ENCODE results near the gene EIF3I.
A peak's percentile ranks its signal among the peaks of the same experiment; 100 is the strongest.

Gene EIF3I

DNA sequence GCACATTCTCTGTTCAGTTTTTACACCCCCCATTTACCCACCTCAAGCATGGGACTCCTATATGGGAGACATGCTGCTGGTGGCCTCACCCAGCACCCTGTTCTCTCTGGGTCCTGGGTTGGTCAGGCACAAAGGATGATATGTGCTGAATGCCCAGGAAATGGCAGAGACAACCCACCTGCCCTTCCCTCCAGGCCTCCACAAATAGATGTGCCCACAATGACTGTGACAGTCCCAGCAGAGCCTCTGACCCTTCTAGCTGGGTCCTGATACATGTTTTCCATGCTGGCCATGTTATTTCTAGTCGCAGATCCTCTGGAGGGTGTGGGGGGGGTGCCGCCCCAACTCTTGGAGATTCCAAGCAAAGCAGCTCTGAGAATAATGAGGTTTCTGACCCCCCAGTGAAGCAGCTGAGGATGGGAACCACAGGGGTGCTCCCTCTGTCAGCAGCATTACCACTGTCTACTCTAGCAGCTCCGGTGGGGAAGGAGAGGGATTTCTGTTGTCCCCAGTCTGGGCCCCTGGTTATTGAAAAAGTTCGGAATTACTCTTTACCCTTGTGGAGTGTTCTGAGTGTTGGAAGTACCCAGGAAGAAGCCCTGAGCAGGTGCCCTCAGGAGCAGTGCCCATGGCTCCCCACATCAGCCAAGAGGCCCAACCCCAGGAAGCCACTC lies 23.0 kb upstream of the EIF3I start:
- peaks cover 43% of the 10 kb centered on the region for H3K36me3 ChIP-seq (ENCODE audit: control insufficient read depth, insufficient read depth, low read length)
- H3K9me3 ChIP-seq (ENCODE audit: control insufficient read depth, insufficient read depth, low read length), result no peaks in the 10 kb centered on the region
- peaks cover 26% of the 10 kb centered on the region for H3K4me1 ChIP-seq (ENCODE audit: control insufficient read depth, insufficient read depth, low read length)
- H3K4me3 ChIP-seq (ENCODE audit: low read depth, low read length), result no peak overlapping the region
- peaks cover 1% of the 10 kb centered on the region for H3K27me3 ChIP-seq (ENCODE audit: control insufficient read depth, insufficient read depth, low read length)
- no peak overlapping the region for H3K9ac ChIP-seq (ENCODE audit: low read depth, low read length)
- no peak overlapping the region for H3K27ac ChIP-seq (ENCODE audit: low read depth, low read length)

DNA sequence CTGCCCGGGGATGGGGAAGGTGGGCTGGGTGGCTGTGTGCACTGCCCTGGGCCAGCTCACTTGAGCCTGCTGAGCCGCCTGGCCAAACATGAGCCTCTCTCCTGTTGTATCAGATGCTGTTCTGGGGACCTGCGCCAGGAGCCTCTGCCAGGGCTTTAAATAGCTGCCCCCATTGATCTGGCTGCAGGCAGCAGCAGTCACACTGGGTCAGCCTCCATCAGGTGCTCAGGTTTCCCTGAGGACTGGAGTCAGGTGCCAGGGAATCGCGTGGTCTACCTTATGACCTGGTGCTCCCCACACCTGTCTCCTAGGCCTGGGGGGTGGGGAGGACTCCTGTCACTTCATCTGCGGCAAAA lies 22.5 kb upstream of the EIF3I start:
- Histone ChIP-seq H3K36me3 (ENCODE audit: control insufficient read depth, insufficient read depth, low read length) (peaks cover 38% of the 10 kb centered on the region), H3K4me1 (ENCODE audit: control insufficient read depth, insufficient read depth, low read length) (peaks cover 26% of the 10 kb centered on the region), H3K4me3 (ENCODE audit: low read depth, low read length) (peak overlapping the region; percentile 72), H3K27me3 (ENCODE audit: control insufficient read depth, insufficient read depth, low read length) (peaks cover 7% of the 10 kb centered on the region), H3K27ac (ENCODE audit: low read depth, low read length) (peak overlapping the region; percentile 73), H3K9ac (ENCODE audit: low read depth, low read length) (no peak overlapping the region), H3K9me3 (ENCODE audit: control insufficient read depth, insufficient read depth, low read length) (no peaks in the 10 kb centered on the region)

DNA sequence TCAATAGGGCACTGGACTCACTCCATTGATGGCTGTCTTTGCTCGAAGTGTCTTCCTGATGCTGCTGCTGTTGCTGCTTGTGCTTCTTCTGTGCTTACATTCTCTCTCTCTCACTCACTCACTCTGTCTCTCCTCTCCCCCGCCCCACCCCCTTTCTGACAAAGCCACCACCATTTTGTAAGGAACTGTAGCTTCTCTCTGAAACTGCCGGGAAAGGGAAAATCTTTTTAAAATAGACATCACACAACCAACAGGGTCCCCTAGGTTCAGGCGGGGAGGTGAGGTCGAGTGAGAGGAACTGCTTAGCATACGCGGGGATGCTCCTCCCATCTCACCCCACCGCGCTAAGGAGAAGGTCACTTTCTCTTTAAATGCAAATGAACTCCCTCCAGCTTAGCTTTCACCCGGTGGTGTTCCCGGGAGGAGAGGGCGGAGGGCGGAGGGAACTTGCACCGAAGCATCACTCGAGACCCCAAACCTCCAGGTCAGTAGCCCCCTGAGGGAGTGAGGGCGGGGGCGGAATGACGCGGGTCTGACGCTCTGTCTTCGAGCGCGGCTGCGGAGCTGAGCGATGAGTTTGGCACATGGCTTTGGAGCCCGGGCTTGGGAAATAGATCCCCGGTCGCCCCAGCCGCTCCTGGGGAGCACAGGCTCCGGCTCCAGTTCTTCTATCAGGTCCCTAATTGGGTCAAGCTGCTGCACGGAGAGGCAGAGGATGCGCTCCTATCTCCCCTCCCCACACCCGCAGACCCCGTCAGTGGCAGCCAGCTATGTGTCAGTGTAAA lies 21.8 kb upstream of the EIF3I start, which contains the start of gene CCDC28B:
Gene CCDC28B (plus strand): TSS at position 370 of the 785 bp plus-strand sequence. CDS start 1,341 bp downstream, outside the sequence.
- Histone ChIP-seq H3K9me3 (ENCODE audit: control insufficient read depth, insufficient read depth, low read length) (no peaks in the 10 kb centered on the region), H3K9ac (ENCODE audit: low read depth, low read length) (no peak within 1 kb of the TSS; the same call in 1 of the 2 replicates), H3K4me1 (ENCODE audit: control insufficient read depth, insufficient read depth, low read length) (peaks cover 26% of the 10 kb centered on the region), H3K36me3 (ENCODE audit: control insufficient read depth, insufficient read depth, low read length) (peaks cover 31% of the 10 kb centered on the region), H3K27me3 (ENCODE audit: control insufficient read depth, insufficient read depth, low read length) (peaks cover 9% of the 10 kb centered on the region), H3K4me3 (ENCODE audit: low read depth, low read length) (peak within 1 kb of the TSS; percentile 72), H3K27ac (ENCODE audit: low read depth, low read length) (peak within 1 kb of the TSS; percentile 73)

DNA sequence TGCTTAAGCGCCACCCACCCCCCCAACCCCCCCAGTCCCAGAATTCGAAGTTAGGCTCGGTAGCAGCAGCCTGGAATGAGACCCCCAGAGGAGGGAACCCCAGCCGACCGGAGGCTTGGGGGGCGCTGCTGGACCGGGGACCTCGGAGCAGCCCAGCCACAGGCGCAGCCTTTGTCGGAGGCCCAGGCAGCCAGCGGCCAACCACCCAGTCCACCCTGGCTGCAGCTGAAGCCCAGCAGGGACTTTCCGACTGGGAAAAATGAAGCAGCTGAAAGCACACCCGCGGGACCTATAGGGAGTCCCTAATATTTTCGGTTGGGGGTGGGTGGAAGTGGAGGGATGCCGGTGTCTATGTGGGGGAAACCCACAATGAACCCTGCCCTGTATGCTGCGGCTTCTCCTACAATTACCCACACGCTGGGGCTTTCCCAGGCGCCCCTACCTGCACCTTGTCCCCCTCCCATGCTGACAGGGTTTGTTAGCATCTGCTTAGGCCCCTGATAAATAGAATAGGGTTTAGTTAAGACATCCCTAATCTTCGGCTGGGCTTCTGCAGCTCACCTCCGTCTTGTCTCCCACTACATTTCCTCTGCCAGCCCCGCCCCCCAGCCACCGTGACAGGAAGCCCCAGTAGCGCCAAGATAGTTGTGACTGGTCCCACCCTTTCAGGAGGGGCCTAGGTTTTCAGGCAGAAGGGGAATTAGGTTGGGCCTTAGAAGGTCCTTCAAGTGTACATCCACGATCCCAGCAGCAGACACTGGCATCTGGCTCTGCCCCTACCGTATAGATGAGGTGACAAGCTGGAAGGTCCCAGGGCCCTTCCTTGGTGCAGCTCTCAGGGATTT lies 21.0 kb upstream of the EIF3I start:
- Histone ChIP-seq H3K4me3 (ENCODE audit: low read depth, low read length) (peak overlapping the region; percentile 72), H3K4me1 (ENCODE audit: control insufficient read depth, insufficient read depth, low read length) (peaks cover 26% of the 10 kb centered on the region), H3K27ac (ENCODE audit: low read depth, low read length) (peak overlapping the region; percentile 73), H3K9me3 (ENCODE audit: control insufficient read depth, insufficient read depth, low read length) (no peaks in the 10 kb centered on the region), H3K9ac (ENCODE audit: low read depth, low read length) (no peak overlapping the region), H3K36me3 (ENCODE audit: control insufficient read depth, insufficient read depth, low read length) (peaks cover 23% of the 10 kb centered on the region), H3K27me3 (ENCODE audit: control insufficient read depth, insufficient read depth, low read length) (peaks cover 9% of the 10 kb centered on the region)

DNA sequence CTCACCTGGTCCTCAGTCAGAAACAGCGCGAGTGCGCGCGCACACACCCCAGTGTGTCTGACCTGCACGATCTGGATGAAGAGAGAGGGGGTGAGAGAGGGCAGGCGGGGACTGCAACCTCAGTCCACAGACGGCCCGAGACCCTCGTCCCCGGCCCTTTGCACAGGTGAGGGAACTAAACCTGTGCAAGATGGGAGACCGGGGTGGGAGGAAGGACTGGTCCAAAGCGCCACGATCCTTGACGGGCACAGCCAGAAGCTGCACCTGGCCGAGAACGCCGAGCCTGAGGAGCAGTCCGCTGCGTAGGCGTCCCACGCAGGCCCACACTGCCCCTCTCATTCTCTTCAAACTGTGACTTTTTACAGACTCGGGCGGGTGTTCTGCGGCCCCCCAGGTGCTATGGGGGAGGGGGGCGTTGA lies 17.3 kb upstream of the EIF3I start:
- peak overlapping the region; percentile 5 for H3K27ac ChIP-seq (ENCODE audit: low read depth, low read length)
- peaks cover 11% of the 10 kb centered on the region for H3K4me1 ChIP-seq (ENCODE audit: control insufficient read depth, insufficient read depth, low read length)
- H3K36me3 ChIP-seq (ENCODE audit: control insufficient read depth, insufficient read depth, low read length), result peaks cover 9% of the 10 kb centered on the region
- peaks cover 9% of the 10 kb centered on the region for H3K27me3 ChIP-seq (ENCODE audit: control insufficient read depth, insufficient read depth, low read length)
- no peaks in the 10 kb centered on the region for H3K9me3 ChIP-seq (ENCODE audit: control insufficient read depth, insufficient read depth, low read length)
- peak overlapping the region; percentile 76 for H3K4me3 ChIP-seq (ENCODE audit: low read depth, low read length)
- peak overlapping the region; percentile 10; the same call in 1 of the 2 replicates for H3K9ac ChIP-seq (ENCODE audit: low read depth, low read length)

DNA sequence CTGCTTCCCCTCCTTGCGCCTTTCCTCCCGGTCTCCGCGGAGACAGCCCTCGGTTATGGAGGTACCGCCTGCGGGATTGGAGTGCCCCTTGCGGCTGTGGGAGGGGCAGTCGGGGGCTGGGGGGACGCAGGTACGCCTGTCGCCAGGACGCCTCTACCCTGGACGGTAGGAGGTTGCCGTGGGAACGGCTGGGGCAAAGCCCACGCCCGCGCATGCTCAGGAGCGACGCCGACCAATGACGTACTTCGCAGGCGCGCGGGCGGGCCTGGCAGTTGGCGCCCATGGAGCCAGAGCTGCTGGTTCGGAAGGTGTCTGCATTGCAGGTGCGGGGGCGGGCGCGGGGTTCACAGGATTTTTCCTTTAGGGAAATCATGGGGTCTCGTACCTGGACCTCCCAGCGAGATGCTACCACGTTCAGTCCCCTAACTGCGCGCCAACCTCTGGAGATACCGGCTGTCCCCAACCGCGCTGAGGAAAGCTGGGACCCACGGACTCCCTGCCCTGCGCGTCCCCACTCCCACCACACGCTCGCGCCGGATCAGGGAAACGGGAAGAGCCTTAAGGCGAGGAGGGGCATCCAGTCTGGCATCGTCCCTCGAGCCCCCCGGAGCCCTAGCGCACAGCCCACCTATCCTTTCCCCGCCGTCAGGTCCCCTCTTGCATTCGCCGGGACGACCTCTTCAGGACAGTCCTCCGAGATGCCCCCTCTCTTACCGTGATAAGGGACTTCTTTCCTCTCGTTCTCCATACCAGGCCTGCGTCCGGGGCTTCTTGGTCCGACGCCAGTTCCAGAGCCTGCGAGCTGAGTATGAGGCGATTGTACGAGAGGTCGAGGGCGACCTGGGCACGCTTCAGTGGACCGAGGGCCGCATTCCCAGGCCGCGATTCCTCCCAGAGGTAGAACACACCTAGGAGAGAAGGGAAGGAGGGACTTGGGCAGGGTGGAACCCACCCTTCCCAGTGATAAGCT lies 16.5 kb upstream of the EIF3I start, which contains the start of gene IQCC:
Gene IQCC (plus strand): TSS at position 271 of the 970 bp plus-strand sequence. CDS start 11 bp downstream, at position 282.
- Histone ChIP-seq H3K4me1 (ENCODE audit: control insufficient read depth, insufficient read depth, low read length) (peaks cover 8% of the 10 kb centered on the region), H3K9me3 (ENCODE audit: control insufficient read depth, insufficient read depth, low read length) (no peaks in the 10 kb centered on the region), H3K4me3 (ENCODE audit: low read depth, low read length) (peak within 1 kb of the TSS; percentile 76), H3K27me3 (ENCODE audit: control insufficient read depth, insufficient read depth, low read length) (peaks cover 9% of the 10 kb centered on the region), H3K9ac (ENCODE audit: low read depth, low read length) (peak within 1 kb of the TSS; percentile 60), H3K36me3 (ENCODE audit: control insufficient read depth, insufficient read depth, low read length) (peaks cover 9% of the 10 kb centered on the region), H3K27ac (ENCODE audit: low read depth, low read length) (peak within 1 kb of the TSS; percentile 41)

DNA sequence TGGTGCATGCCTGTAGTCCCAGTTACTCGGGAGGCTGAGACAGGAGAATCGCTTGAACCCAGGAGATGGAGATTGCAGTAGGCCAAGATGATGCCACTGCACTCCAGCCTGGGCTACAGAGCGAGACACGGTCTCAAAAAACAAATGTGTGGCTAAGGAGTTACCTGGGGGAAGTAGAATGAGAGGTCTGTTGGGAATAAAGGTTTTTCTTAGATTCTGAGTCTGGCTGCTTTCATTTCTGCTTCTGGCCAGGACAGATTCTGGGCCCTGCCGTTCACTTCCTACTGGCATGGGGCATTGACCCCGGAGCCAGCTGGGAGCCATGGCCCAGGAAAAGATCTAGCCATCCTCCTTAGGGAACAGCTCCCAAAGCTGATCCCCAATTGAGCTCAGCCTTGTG lies 13.7 kb upstream of the EIF3I start:
- Histone ChIP-seq H3K4me3 (ENCODE audit: low read depth, low read length) (no peak overlapping the region), H3K4me1 (ENCODE audit: control insufficient read depth, insufficient read depth, low read length) (no peaks in the 10 kb centered on the region), H3K27me3 (ENCODE audit: control insufficient read depth, insufficient read depth, low read length) (peaks cover 9% of the 10 kb centered on the region), H3K36me3 (ENCODE audit: control insufficient read depth, insufficient read depth, low read length) (peaks cover 9% of the 10 kb centered on the region), H3K27ac (ENCODE audit: low read depth, low read length) (no peak overlapping the region), H3K9ac (ENCODE audit: low read depth, low read length) (no peak overlapping the region), H3K9me3 (ENCODE audit: control insufficient read depth, insufficient read depth, low read length) (no peaks in the 10 kb centered on the region)

DNA sequence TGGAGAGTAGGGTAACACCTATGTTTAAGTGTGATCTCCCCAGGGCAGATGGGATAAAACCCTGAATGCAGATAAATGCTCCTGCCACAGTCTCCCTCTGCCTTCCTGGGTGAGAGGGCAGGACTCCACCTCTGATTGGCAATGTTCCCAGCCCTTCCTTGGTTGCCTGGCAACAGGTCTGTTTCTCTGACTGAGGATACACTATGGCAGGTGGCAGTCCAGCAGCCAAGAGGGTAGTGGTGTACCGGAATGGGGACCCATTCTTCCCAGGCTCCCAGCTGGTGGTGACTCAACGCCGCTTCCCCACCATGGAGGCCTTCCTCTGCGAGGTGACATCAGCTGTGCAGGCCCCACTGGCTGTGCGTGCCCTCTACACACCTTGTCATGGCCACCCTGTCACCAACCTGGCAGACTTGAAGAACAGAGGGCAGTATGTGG lies 13.3 kb upstream of the EIF3I start, which contains the start of gene DCDC2B:
Gene DCDC2B (plus strand): TSS at position 199 of the 438 bp plus-strand sequence. CDS start 5 bp downstream, at position 204.
- Histone ChIP-seq H3K36me3 (ENCODE audit: control insufficient read depth, insufficient read depth, low read length) (peaks cover 9% of the 10 kb centered on the region), H3K27me3 (ENCODE audit: control insufficient read depth, insufficient read depth, low read length) (peaks cover 9% of the 10 kb centered on the region), H3K27ac (ENCODE audit: low read depth, low read length) (no peak within 1 kb of the TSS), H3K4me3 (ENCODE audit: low read depth, low read length) (no peak within 1 kb of the TSS), H3K9me3 (ENCODE audit: control insufficient read depth, insufficient read depth, low read length) (no peaks in the 10 kb centered on the region), H3K4me1 (ENCODE audit: control insufficient read depth, insufficient read depth, low read length) (no peaks in the 10 kb centered on the region), H3K9ac (ENCODE audit: low read depth, low read length) (no peak within 1 kb of the TSS)

DNA sequence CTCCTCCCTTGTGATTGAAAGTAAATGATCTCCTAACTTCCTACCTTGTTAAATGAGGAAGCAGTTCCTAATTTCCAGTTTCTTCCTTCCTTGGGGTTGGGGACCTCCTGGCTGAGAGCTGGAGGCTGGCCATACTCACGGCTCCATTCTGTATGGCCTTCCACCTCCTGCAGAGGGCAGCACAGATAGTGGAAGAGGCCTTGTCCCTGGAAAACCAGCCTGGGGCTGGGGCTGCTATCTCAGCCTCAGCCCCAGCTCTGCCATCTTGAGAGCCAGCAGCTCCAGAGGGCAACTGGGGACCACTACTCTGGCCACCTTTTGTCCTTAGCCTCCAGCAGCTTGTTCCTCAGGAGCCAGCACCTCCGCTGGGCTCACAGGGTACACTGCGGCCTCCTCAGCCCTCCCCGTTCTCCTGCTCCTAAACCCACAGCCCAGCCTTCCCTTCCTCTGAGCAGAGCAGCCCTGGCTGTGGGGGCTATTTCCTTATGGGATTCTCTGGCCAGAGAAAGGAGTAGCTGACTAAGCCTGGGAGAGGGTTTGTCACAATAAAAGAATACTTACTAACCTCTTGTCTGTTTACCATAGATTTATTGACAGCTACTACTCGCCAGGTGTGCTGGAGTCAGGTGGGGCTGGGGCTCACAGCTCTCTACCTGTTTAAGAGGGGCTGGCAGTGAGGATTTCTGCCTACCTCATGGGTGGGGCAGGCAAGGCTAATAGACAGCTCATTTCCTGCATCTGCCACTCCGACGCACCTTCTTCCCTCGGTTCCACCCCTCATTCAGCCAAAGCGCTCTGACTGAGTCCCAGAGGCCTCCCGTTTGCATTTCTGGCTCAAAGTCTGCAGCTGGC lies 6.4 kb upstream of the EIF3I start:
- Histone ChIP-seq H3K4me1 (ENCODE audit: control insufficient read depth, insufficient read depth, low read length) (no peaks in the 10 kb centered on the region), H3K9me3 (ENCODE audit: control insufficient read depth, insufficient read depth, low read length) (no peaks in the 10 kb centered on the region), H3K27me3 (ENCODE audit: control insufficient read depth, insufficient read depth, low read length) (no peaks in the 10 kb centered on the region), H3K36me3 (ENCODE audit: control insufficient read depth, insufficient read depth, low read length) (peaks cover 31% of the 10 kb centered on the region), H3K4me3 (ENCODE audit: low read depth, low read length) (no peak overlapping the region), H3K9ac (ENCODE audit: low read depth, low read length) (no peak overlapping the region), H3K27ac (ENCODE audit: low read depth, low read length) (no peak overlapping the region)

Measured in HUES48 (cell line).